H1 (cell line): Measurements from ENCODE around the gene CPLANE1. TPM values are rescaled to one million over a fixed set of nuclear protein-coding genes. Genes with fewer than 3 reads are reported as not detected.

Experiments
- CTCF ChIA-PET: fragments of 300-600 bp; sonication (Branson Sonifier 250); formaldehyde crosslinking; loops from one replicate; lab custom pipeline; 2021; ENCODE audit not compliant: partially characterized antibody; lab: Charles Lee
- POLR2A ChIA-PET: fragments of 300-600 bp; sonication (Branson Sonifier 250); formaldehyde crosslinking; loops from one replicate; lab custom pipeline; 2021; ENCODE audit warnings: inconsistent platforms; ENCODE audit not compliant: partially characterized antibody; lab: Charles Lee
- DNase-seq, 2 experiments: peaks; one replicate each; pipeline versions ENCODE4 v3.0.0 to v3.0.0-alpha.2; 2010 to 2022; ENCODE audit warnings: low spot score in 2 of 2, low read depth in 1 of 2, mixed read lengths in 1 of 2
- FAIRE-seq: peaks from 2 replicates; lab custom pipeline; 2011; peaks lifted over from hg19 to GRCh38; lab: Jason Lieb, UNC
- H2AFZ ChIP-seq: 2 replicates; pipeline ENCODE4 v1.8.1; 2012; ENCODE audit warnings: low read length, inconsistent platforms
- H2AK5ac ChIP-seq: 2 replicates; pipeline ENCODE4 v1.6.1; 2013; ENCODE audit warnings: low read depth, low read length
- H2BK120ac ChIP-seq: replicated peaks from 2 replicates; pipeline ENCODE3; 2013; ENCODE audit warnings: low read depth, low read length, inconsistent platforms
- H2BK12ac ChIP-seq: 2 replicates; pipeline ENCODE4 v1.6.1; 2013; ENCODE audit warnings: low read depth, low read length
- H2BK15ac ChIP-seq: 2 replicates; pipeline ENCODE4 v1.6.1; 2013; ENCODE audit warnings: low read length
- H2BK20ac ChIP-seq: 2 replicates; pipeline ENCODE4 v1.6.1; 2013; ENCODE audit warnings: low read length
- H2BK5ac ChIP-seq: 2 replicates; pipeline ENCODE4 v1.6.1; 2013; ENCODE audit warnings: low read depth, low read length
- H3K14ac ChIP-seq: 2 replicates; pipeline ENCODE4 v1.6.1; 2013; ENCODE audit warnings: inconsistent platforms; ENCODE audit not compliant: insufficient read length
- H3K18ac ChIP-seq: 2 replicates; pipeline ENCODE4 v1.6.1; 2013; ENCODE audit warnings: low read length; ENCODE audit errors: extremely low read depth
- H3K23ac ChIP-seq: 2 replicates; pipeline ENCODE4 v1.6.1; 2013; ENCODE audit warnings: inconsistent platforms; ENCODE audit not compliant: insufficient read length
- H3K23me2 ChIP-seq: 2 replicates; pipeline ENCODE4 v1.6.1; 2013; ENCODE audit warnings: low read depth, low read length
- H3K27ac ChIP-seq: 2 replicates; pipeline ENCODE4 v1.6.1; 2011; ENCODE audit warnings: low read depth, low read length, inconsistent platforms
- H3K27me3 ChIP-seq, 4 experiments: replicated peaks in 1 of 4; 1 replicate in 1 of 4; 2 replicates in 3 of 4; pipeline versions ENCODE4 v1.6.1 to v1.8.1; 2011 to 2013; ENCODE audit warnings: low read length in 3 of 4, mild to moderate bottlenecking in 3 of 4, inconsistent platforms in 2 of 4, mixed read lengths in 2 of 4, moderate library complexity in 1 of 4; ENCODE audit not compliant: control insufficient read depth in 3 of 4, insufficient read depth in 3 of 4; ENCODE audit errors: extremely low read depth in 1 of 4
- H3K36me3 ChIP-seq, 4 experiments: 2 replicates each; pipeline versions ENCODE4 v1.6.1 to v1.8.1; 2011 to 2013; ENCODE audit warnings: mild to moderate bottlenecking in 4 of 4, low read length in 3 of 4, moderate library complexity in 2 of 4, control low read depth in 1 of 4, inconsistent platforms in 1 of 4; ENCODE audit not compliant: insufficient read depth in 4 of 4, control insufficient read depth in 2 of 4
- H3K4ac ChIP-seq: replicated peaks from 2 replicates; pipeline ENCODE3; 2013; ENCODE audit warnings: low read length, low read depth, mixed read lengths, inconsistent platforms; ENCODE audit not compliant: insufficient read length
- H3K4me1 ChIP-seq, 4 experiments: replicated peaks in 1 of 4; 1 replicate in 1 of 4; 2 replicates in 3 of 4; pipeline versions ENCODE4 v1.6.1 to v1.8.1; 2011 to 2013; ENCODE audit warnings: low read length in 3 of 4, inconsistent platforms in 2 of 4, mixed read lengths in 1 of 4; ENCODE audit not compliant: insufficient read depth in 4 of 4, control insufficient read depth in 3 of 4
- H3K4me2 ChIP-seq, 2 experiments: 2 replicates each; pipeline versions ENCODE4 v1.6.1 to v1.8.1; 2011 to 2013; ENCODE audit warnings: low read depth in 2 of 2, low read length in 2 of 2, control low read depth in 1 of 2, inconsistent platforms in 1 of 2, mild to moderate bottlenecking in 1 of 2; ENCODE audit not compliant: insufficient read depth in 1 of 2
- H3K4me3 ChIP-seq, 4 experiments: fragments of 200-600, 300-600 bp in 1 of 4; sonication (generic), shearing (Covaris generic), sonication (Bioruptor Twin) in 1 of 4; 2 replicates each; pipeline versions ENCODE4 v1.5.1 to v1.8.1; 2011 to 2016; ENCODE audit warnings: low read length in 4 of 4, low read depth in 3 of 4, control low read depth in 2 of 4, inconsistent platforms in 2 of 4, mild to moderate bottlenecking in 2 of 4, mixed read lengths in 1 of 4, moderate library complexity in 1 of 4; ENCODE audit not compliant: insufficient read depth in 2 of 4; ENCODE audit errors: extremely low read depth in 1 of 4
- H3K56ac ChIP-seq: replicated peaks from 2 replicates; pipeline ENCODE3; 2013; ENCODE audit warnings: low read depth, mild to moderate bottlenecking, mixed read lengths, low read length, inconsistent platforms; ENCODE audit not compliant: insufficient read length
- H3K79me1 ChIP-seq: 2 replicates; pipeline ENCODE4 v1.6.1; 2013; ENCODE audit warnings: low read depth, low read length, control low read depth
- H3K79me2 ChIP-seq, 2 experiments: 2 replicates each; pipeline versions ENCODE4 v1.6.1 to v1.8.1; 2012 to 2013; ENCODE audit warnings: low read length in 2 of 2, mild to moderate bottlenecking in 2 of 2, inconsistent platforms in 1 of 2; ENCODE audit not compliant: insufficient read depth in 2 of 2, control insufficient read depth in 1 of 2
- H3K9ac ChIP-seq, 4 experiments: replicated peaks in 1 of 4; 1 replicate in 1 of 4; 2 replicates in 3 of 4; pipeline versions ENCODE4 v1.6.1 to v1.8.1; 2011 to 2013; ENCODE audit warnings: low read depth in 3 of 4, low read length in 3 of 4, control low read depth in 2 of 4, mild to moderate bottlenecking in 2 of 4, moderate library complexity in 2 of 4, inconsistent platforms in 1 of 4; ENCODE audit errors: extremely low read depth in 1 of 4
- H3K9me3 ChIP-seq, 2 experiments: 2 replicates each; pipeline versions ENCODE4 v1.6.1 to v1.8.1; 2012 to 2013; ENCODE audit warnings: mild to moderate bottlenecking in 2 of 2, moderate library complexity in 2 of 2, control low read depth in 1 of 2, inconsistent platforms in 1 of 2, low read depth in 1 of 2, low read length in 1 of 2, mixed read lengths in 1 of 2; ENCODE audit not compliant: insufficient read depth in 2 of 2
- H4K20me1 ChIP-seq, 2 experiments: replicated peaks in 1 of 2; 2 replicates each; pipeline versions ENCODE3 to v1.8.1; 2011 to 2013; ENCODE audit warnings: inconsistent platforms in 2 of 2, low read length in 2 of 2, mild to moderate bottlenecking in 1 of 2; ENCODE audit not compliant: insufficient read depth in 2 of 2, control insufficient read depth in 1 of 2
- H4K5ac ChIP-seq: 2 replicates; pipeline ENCODE4 v1.6.1; 2013; ENCODE audit warnings: low read length, low read depth, mixed read lengths, inconsistent platforms; ENCODE audit not compliant: insufficient read length
- H4K8ac ChIP-seq: 2 replicates; pipeline ENCODE4 v1.8.0; 2013; ENCODE audit warnings: mild to moderate bottlenecking, moderate library complexity, low read length, inconsistent platforms; ENCODE audit not compliant: insufficient read depth; ENCODE audit errors: extremely low read depth
- H4K91ac ChIP-seq: replicated peaks from 2 replicates; pipeline ENCODE3; 2013; ENCODE audit warnings: low read length, mixed read lengths, inconsistent platforms; ENCODE audit not compliant: insufficient read length
- TCF12 ChIP-seq: IDR thresholded peaks from 2 replicates; pipeline ENCODE4 v1.6.1; 2011; ENCODE audit warnings: low read depth, mild to moderate bottlenecking, low read length
- WGBS, 2 experiments: shearing (Covaris generic) in 1 of 2; methylation state at CpG; one replicate each; pipeline versions ENCODE4 v1.1.6 to v1.1.7; 2013 to 2015; ENCODE audit warnings: low lambda C conversion rate in 2 of 2, mixed read lengths in 2 of 2, inconsistent platforms in 1 of 2, low coverage in 1 of 2, missing lambda C conversion rate in 1 of 2; ENCODE audit not compliant: insufficient replicate concordance in 2 of 2, insufficient coverage in 1 of 2, insufficient read length in 1 of 2; ENCODE audit errors: extremely low coverage in 1 of 2, missing lambda C conversion rate in 1 of 2; 5-methylcytosine and 5-hydroxymethylcytosine counted together
- polyA plus RNA-seq, 7 experiments: library from polyadenylated mRNA; depleted of rRNA in 3 of 7; stranded (reverse) in 5 of 7; unstranded in 2 of 7; fragments of >200 nt in 5 of 7; fragments of 200-250 nt in 2 of 7; gene quantifications; 1 replicate in 5 of 7; 2 replicates in 1 of 7; 4 replicates in 1 of 7; pipeline versions ENCODE4 v1.2.1 to v1.2.3, GENCODE V29; 2011 to 2013; ENCODE audit warnings: missing spikeins in 2 of 7, mixed read lengths in 2 of 7
- total RNA-seq: library from RNA; stranded (reverse); fragmentation: NEBNext Ultra II Directional; extraction: Animal tissue kit (Norgen Biotek cat#: 25700); gene quantifications from 2 replicates; pipeline ENCODE4 v1.2.1, GENCODE V29; 2021

The CPLANE1 gene
- total and polyA plus RNA-seq, 2 of the 8 experiments (the other 6 are each of a cell fraction or from before 2014, with no cell fraction given), result 2.2 to 8.8 TPM

DNA sequence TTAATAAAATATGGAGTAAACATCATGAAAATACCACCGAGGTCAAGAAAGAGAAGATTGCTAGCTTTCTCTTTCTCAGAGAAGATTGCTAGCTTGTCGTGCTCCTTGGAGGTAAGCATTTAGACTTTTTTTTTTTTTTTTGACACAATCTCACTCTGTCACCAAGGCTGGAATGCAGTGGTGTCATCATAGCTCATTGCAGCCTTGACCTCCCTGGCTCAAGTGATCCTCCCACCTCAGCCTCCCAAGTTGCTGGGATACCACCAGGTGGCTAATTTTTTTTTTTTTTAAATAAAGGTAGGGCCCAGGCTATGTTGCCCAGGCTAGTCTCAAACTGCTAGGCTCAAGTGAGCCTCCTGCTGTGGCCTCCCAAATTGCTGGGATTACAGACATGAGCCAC is 26.3 kb upstream of the CPLANE1 start:
- no peaks in the 10 kb centered on the region for H4K20me1 ChIP-seq
- no peak overlapping the region for H3K4me2 ChIP-seq
- H4K91ac ChIP-seq, result no peak overlapping the region
- H3K27me3 ChIP-seq, result no peaks in the 10 kb centered on the region
- no peak for FAIRE-seq
- no peak overlapping the region for H4K5ac ChIP-seq
- 97% methylated on average over 2 of the region's 2 CpGs; no CpG with 5 or more reads in 1 of the 2 experiments for WGBS, 2 experiments
- POLR2A ChIA-PET, result no interaction called here
- no peak overlapping the region for H3K18ac ChIP-seq
- no peak overlapping the region for H3K14ac ChIP-seq
- H2AK5ac ChIP-seq, result no peak overlapping the region
- no peak overlapping the region for H3K56ac ChIP-seq
- no peak overlapping the region for H3K23ac ChIP-seq
- no peak overlapping the region for H3K4ac ChIP-seq
- no peaks in the 10 kb centered on the region for H3K79me1 ChIP-seq
- no peak overlapping the region for H2AFZ ChIP-seq
- no peak overlapping the region for H2BK12ac ChIP-seq
- H2BK15ac ChIP-seq, result no peak overlapping the region
- no peak overlapping the region for H4K8ac ChIP-seq
- CTCF ChIA-PET, result no interaction called here
- no peaks in the 10 kb centered on the region for H3K23me2 ChIP-seq
- TF ChIP-seq TCF12, result no peak
- TF ChIP-seq, all 59 proteins: peak for 0
- Histone ChIP-seq H3K4me3 (no peak overlapping the region), H3K9ac (no peak overlapping the region), H2BK5ac (no peak overlapping the region), H3K4me1 (no peaks in the 10 kb centered on the region), H3K27ac (no peak overlapping the region), H2BK120ac (no peak overlapping the region), H3K36me3 (no peaks in the 10 kb centered on the region; a peak in 1 of 8 replicates), H3K9me3 (peaks cover 7 to 18% of the 10 kb centered on the region in 2 experiments; a peak in 3 of 4 replicates), H3K79me2 (no peaks in the 10 kb centered on the region), H2BK20ac (no peak overlapping the region)
- DNase-seq, result no peak
